VCaP (cell line): ENCODE measurements around the gene TRAPPC14.

Experiments
- H3K27ac ChIP-seq: fragments of 450-650 bp; 2 replicates; pipeline ENCODE4 v1.5.1; 2017
- TF ChIP-seq, protein P1 (sequence below): fragments of 450-650 bp; conservative IDR thresholded peaks from 2 replicates; pipeline ENCODE4 v1.5.1; 2017; ENCODE audit warnings: mild to moderate bottlenecking, moderate library complexity

The TRAPPC14 gene

GRCh38 chr7:100124301-100125230 lies 34.0 kb downstream of the TRAPPC14 start:
- TF ChIP-seq, protein P1, sequence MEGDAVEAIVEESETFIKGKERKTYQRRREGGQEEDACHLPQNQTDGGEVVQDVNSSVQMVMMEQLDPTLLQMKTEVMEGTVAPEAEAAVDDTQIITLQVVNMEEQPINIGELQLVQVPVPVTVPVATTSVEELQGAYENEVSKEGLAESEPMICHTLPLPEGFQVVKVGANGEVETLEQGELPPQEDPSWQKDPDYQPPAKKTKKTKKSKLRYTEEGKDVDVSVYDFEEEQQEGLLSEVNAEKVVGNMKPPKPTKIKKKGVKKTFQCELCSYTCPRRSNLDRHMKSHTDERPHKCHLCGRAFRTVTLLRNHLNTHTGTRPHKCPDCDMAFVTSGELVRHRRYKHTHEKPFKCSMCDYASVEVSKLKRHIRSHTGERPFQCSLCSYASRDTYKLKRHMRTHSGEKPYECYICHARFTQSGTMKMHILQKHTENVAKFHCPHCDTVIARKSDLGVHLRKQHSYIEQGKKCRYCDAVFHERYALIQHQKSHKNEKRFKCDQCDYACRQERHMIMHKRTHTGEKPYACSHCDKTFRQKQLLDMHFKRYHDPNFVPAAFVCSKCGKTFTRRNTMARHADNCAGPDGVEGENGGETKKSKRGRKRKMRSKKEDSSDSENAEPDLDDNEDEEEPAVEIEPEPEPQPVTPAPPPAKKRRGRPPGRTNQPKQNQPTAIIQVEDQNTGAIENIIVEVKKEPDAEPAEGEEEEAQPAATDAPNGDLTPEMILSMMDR = no peak
- no peak overlapping the region for H3K27ac ChIP-seq

DNA sequence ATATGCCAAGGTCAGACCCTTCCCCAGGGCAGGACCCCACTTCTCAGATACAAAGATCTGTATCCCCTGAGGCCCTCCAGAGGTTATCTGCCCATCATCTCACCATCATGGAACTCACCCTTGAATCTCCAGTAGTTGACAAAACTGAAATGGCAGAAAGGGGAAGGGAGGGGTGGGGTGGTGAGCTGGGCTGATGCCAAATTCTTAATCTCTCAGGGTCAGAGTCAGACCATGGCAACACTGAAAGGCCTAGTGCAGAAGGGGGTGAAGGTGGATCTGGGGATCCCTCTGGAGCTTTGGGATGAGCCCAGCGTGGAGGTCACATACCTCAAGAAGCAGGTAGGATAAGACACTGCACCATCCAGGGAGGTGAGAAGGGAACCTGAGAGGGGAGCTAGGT lies 36.0 kb downstream of the TRAPPC14 start:
- H3K27ac ChIP-seq = 0 out of 2 replicates have a peak overlapping the region, but pooled peaks have one; percentile 20
- TF ChIP-seq, protein P1 = no peak

DNA sequence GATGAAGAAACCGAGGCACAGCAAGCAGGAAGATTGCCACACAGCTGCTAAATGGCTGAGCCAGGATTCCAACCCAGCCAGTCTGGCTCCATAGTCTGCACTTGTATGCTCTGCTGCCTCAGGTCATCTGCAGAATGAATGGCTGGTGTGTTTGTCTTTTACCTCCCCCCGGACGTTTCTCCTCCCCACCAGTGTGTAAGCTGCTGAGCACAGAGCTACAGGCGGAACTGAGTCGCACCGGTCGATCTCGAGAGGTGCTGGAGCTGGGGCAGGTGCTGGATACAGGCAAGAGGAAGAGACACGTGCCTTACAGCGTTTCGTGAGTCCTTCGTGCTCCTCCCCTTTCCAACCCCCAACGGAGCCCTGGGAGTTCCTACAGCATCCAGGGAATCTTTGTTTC lies 36.5 kb downstream of the TRAPPC14 start:
- TF ChIP-seq, protein P1 = no peak

GRCh38 chr7:100120733-100121036 lies 37.8 kb downstream of the TRAPPC14 start:
- H3K27ac ChIP-seq = peak overlapping the region; percentile 92
- TF ChIP-seq, protein P1 = no peak

More for the DNA sequence above, 36.5 kb downstream of the TRAPPC14 start:
- 0 out of 2 replicates have a peak overlapping the region, but pooled peaks have one; percentile 20 for H3K27ac ChIP-seq

DNA sequence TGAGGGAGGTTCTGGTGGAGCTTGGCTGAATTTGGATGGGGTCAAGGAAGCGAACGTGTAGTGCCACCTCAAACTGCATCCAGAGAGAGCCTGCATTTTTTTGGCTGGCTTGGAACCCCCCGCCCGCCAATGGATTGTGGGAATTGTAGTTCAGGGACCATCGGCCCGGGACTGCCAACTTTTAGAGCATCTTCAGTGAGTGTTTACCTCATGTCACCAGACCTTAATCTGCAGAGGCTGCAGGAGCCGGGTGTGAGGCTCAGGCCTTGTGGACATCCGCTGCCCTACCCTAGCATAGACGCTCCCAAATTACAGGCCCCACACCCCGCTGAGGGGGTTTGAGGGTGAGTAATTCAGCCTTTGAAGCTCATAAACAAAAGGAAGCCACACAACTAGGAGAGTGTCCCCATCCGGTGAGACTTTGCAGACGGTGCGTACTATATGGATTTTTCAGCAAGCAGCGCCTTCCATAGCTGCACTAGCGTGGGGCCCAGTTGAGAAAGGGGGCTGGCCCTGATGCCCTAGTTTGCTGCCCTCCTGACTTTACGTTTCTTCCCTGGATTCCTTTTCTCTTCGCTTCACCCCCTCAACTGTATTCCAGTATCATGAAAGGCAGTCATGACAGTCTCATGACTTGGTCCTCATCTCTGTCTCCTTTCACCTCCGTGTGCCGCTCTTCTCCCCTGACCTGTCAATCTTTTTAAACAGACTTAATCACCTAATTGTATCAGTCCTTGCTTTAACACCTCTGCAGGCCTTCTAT lies 38.4 kb downstream of the TRAPPC14 start:
- TF ChIP-seq, protein P1 = no peak
- H3K27ac ChIP-seq = peak overlapping the region; percentile 92

DNA sequence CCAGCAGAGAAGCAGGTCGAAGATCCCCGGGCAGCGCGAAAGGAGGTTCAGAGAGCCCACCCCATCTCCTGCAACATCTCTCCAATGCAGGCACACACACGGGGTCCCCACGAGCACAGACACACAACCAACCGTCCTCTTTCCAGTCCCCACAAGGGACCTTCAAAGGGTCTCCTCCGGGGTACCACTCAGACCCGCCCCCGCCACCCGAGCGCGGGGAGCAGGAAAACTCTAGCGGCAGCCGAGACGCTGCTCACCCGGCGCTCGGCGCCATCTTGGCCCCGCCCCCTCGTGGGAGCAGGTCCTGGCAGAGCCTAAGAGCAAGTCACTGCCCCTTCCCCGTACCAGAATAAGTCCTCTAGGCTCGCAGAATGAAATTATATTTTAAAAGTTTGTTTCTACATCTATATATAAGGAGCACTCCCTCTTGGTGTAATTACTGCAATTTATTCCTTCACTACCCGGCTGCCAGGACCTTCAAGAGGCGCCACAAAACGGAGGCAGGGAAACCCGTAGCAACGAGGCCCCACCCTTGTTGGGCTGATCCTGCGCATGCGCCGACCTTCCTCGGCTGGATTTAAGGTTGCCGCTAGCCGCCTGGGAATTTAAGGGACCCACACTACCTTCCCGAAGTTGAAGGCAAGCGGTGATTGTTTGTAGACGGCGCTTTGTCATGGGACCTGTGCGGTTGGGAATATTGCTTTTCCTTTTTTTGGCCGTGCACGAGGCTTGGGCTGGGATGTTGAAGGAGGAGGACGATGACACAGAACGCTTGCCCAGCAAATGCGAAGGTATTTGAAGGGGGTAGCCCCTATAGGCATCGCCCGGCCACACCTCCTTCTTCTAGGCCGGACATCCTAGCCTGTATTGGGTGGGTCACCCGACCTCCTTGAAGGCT lies 39.2 kb downstream of the TRAPPC14 start, which contains the start of the genes CNPY4 and TAF6:
Gene CNPY4, plus strand, starts transcription at position 563 of the 898 bp plus-strand sequence. Its CDS starts 111 bp downstream, at position 674.
Gene TAF6, minus strand, starts transcription at position 287 of the 898 bp plus-strand sequence. CDS start 5,149 bp downstream, outside the sequence.
- TF ChIP-seq, protein P1 = no peak
- H3K27ac ChIP-seq = peak within 1 kb of the TSS; percentile 92
